GM18505 (cell line): ENCODE measurements around the gene GNL3.
A peak's percentile ranks its signal among the peaks of the same experiment; 100 is the strongest.
"Not testable (repeated sequence)": the region's sequence is repeated elsewhere in the genome, so short reads cannot be mapped to it uniquely, and the experiment has no call there.

Source experiments
- ATAC-seq: cut with Tn5 transposase; IDR thresholded peaks from one replicate; pipeline ENCODE4 v1.9.1; 2021; ENCODE audit not compliant: unreplicated experiment
- POLR2A ChIP-seq: IDR thresholded peaks from 4 replicates; pipeline ENCODE4 v1.6.1; 2011; ENCODE audit warnings: borderline replicate concordance; ENCODE audit not compliant: insufficient read depth, insufficient read length; ENCODE audit errors: extremely low read depth

Gene GNL3

GRCh38 chr3:52714335-52715302, 28.8 kb downstream of the GNL3 start:
- ATAC-seq = no peak
- no peak for TF ChIP-seq POLR2A

DNA sequence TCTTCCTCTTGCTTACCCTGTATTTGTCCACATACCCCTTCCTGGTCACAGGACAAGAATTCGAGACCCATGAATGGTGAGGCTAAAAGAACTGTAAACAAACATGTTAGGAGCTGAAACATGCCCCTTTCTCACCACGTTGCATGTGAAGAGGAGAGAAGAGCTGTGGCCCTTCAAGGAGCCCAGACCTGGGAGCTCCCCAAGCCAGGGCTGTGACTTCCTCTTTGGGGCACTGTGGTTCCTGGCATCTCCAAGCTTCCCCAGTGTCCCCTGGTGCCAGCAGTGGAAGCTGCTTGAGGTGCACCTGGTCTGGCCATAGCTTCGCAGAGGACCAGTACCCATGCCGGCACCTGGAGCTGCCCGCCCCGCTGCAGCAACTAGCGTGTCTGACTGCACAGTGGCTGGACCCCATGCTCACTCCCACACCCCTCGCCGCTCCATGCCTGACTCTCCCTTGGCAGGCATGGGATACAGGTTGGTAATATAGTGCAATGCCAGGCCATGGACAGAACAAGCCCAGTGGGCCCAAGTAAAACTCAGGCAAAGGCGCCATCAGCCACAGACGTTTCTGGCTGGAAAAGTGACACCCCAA, 30.0 kb downstream of the GNL3 start:
- TF ChIP-seq POLR2A = no peak
- ATAC-seq = no peak

DNA sequence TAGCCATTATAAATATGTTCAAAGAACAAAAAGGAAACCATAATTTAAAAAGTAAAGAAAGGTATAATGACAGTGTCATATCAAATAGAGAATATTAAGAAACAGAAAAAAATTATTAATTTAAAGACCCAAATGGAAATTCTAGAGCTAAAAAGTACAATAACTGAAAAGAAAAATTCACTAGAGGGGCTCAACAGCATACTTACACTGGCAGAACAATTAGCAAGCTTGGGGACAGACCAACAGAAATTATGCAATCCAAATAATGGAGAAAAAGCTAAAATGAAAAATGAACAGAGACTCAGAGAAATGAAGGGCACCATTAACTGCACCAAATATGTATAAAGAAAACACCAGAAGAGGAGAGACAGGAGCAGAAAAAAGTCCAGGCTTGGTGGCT, 33.8 kb downstream of the GNL3 start:
- no peak for ATAC-seq
- TF ChIP-seq POLR2A = no peak

GRCh38 chr3:52721002-52721729, 35.3 kb downstream of the GNL3 start:
- ATAC-seq = peak; percentile 64

GRCh38 chr3:52721730-52722008, 35.8 kb downstream of the GNL3 start:
- ATAC-seq = no peak
- TF ChIP-seq POLR2A = no peak

More at GRCh38 chr3:52721002-52721729, 35.3 kb downstream of the GNL3 start:
- no peak for TF ChIP-seq POLR2A

GRCh38 chr3:52722491-52722890, 36.7 kb downstream of the GNL3 start:
- ATAC-seq = no peak
- TF ChIP-seq POLR2A = no peak

DNA sequence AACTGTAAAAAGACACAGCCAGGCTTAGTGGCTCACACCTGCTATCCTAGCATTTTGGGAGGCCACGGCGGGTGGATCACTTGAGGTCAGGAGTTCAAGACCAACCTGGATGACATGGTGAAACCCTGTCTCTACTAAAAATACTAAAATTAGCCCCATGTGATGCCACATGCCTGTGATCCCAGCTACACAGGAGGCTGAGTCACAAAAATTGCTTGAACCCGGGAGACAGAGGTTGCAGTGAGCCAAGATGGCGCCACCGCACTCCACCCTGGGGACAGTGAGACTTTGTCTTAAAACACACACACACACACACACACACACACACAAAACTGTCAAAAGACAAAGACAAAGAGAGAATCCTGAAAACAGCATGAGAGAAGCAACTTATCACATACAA, 38.1 kb downstream of the GNL3 start:
- no peak for TF ChIP-seq POLR2A
- ATAC-seq = no peak

- ATAC-seq = no peak
- no peak for TF ChIP-seq POLR2A
These were observed 38.7 kb downstream of the GNL3 start for GRCh38 chr3:52724511-52724910.

DNA sequence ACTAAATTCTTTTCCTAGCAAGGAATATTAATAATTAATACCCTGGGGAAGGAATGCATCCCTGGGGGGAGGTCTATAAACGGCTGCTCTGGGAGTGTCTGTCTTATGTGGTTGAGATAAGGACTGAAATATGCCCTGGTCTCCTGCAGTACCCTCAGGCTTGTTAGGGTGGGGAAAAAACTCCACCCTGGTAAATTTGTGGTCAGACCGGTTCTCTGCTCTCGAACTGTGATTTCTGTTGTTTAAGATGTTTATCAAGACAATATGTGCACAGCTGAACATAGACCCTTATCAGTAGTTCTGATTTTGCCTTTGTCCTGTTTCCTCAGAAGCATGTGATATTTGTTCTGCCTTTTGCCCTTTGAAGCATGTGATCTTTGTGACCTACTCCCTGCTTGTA, 42.9 kb downstream of the GNL3 start:
- not testable (repeated sequence) for ATAC-seq

GRCh38 chr3:52730681-52731080, 44.8 kb downstream of the GNL3 start:
- no peak for ATAC-seq

GRCh38 chr3:52731590-52731989, 45.8 kb downstream of the GNL3 start:
- no peak for ATAC-seq
- no peak for TF ChIP-seq POLR2A

More at GRCh38 chr3:52730681-52731080, 44.8 kb downstream of the GNL3 start:
- no peak for TF ChIP-seq POLR2A

GRCh38 chr3:52733256-52733891, 47.5 kb downstream of the GNL3 start:
- no peak for TF ChIP-seq POLR2A
- ATAC-seq = no peak

- TF ChIP-seq POLR2A = no peak
- no peak for ATAC-seq
These were observed 53.9 kb downstream of the GNL3 start for GRCh38 chr3:52739730-52740129.

- no peak for ATAC-seq
- TF ChIP-seq POLR2A = no peak
These were observed 56.7 kb downstream of the GNL3 start for GRCh38 chr3:52742418-52743041.

GRCh38 chr3:52743152-52743551, 57.3 kb downstream of the GNL3 start:
- no peak for TF ChIP-seq POLR2A
- ATAC-seq = no peak
